Adrenal gland (tissue), 12 donors: ENCODE measurements around the gene WFDC12. TPM values are rescaled to one million over a fixed set of nuclear protein-coding genes. Genes with fewer than 3 reads are reported as not detected.
A peak's percentile ranks its signal among the peaks of the same experiment; 100 is the strongest.

ENCODE experiments used
- DNase-seq, 7 donors: peaks; one replicate each; pipeline ENCODE4 v3.0.0-alpha.2; 2019 to 2020
- H3K27ac ChIP-seq, 5 donors: fragments of 200-600 bp; sonication (generic) in 4 of 5; 1 replicate in 3 of 5; 2 replicates in 2 of 5; pipeline versions ENCODE4 v1.5.1 to v1.8.0; 2016 to 2020; ENCODE audit warnings: mild to moderate bottlenecking in 1 of 5
- H3K27me3 ChIP-seq: fragments of 200-600 bp; 2 replicates; pipeline ENCODE4 v1.8.0; 2021
- H3K36me3 ChIP-seq, 2 donors: fragments of 200-600 bp; replicated peaks in 1 of 2; 1 replicate in 1 of 2; 2 replicates in 1 of 2; pipeline versions ENCODE4 v1.5.1 to v1.8.0; 2018 to 2022
- H3K4me1 ChIP-seq, 2 donors: fragments of 200-600 bp; replicated peaks in 1 of 2; 1 replicate in 1 of 2; 2 replicates in 1 of 2; pipeline versions ENCODE4 v1.5.1 to v1.8.0; 2018 to 2021
- H3K4me3 ChIP-seq, 4 donors: fragments of 200-600 bp; sonication (generic) in 3 of 4; one replicate each; pipeline ENCODE4 v1.5.1; 2016 to 2018
- H3K9me3 ChIP-seq, 3 donors: fragments of 200-600 bp; sonication (generic) in 1 of 3; replicated peaks in 1 of 3; 1 replicate in 2 of 3; 2 replicates in 1 of 3; pipeline versions ENCODE4 v1.5.1 to v1.8.0; 2016 to 2021
- CTCF ChIP-seq, 6 experiments: fragments of 450-650 bp in 4 of 6; fragments of 200-600 bp in 2 of 6; sonication (generic) in 1 of 6; IDR thresholded peaks; 1 replicate in 5 of 6; 2 replicates in 1 of 6; pipeline versions ENCODE4 v1.5.1 to v1.8.0; 2016 to 2021; ENCODE audit warnings: antibody characterized with exemption in 6 of 6, mild to moderate bottlenecking in 2 of 6, moderate library complexity in 1 of 6
- POLR2A ChIP-seq, 2 donors: fragments of 450-650 bp; IDR thresholded peaks; one replicate each; pipeline ENCODE4 v1.6.1; 2017; ENCODE audit warnings: antibody characterized with exemption in 2 of 2, mild to moderate bottlenecking in 2 of 2, moderate library complexity in 1 of 2
- WGBS, 4 donors: extraction: QIAGEN DNeasy Blood & Tissue Kit in 2 of 4; methylation state at CpG; one replicate each; pipeline versions ENCODE4 v1.1.5 to v1.1.7; 2013 to 2017; 5-methylcytosine and 5-hydroxymethylcytosine counted together
- intact Hi-C, 2 donors: fragments of 100-400 bp; cut with DNase I; formaldehyde crosslinking; loops; one replicate each; pipeline versions ENCODE4 v1.14.1 to v1.15.0; 2022 to 2023
- polyA plus RNA-seq, 3 donors: library from polyadenylated mRNA; stranded (reverse); fragments of 200-250 nt in 2 of 3; fragments of 350-450 nt in 1 of 3; fragmentation: Illumina TruSeq in 1 of 3; extraction: RNeasy Lipid Tissue Mini Kit (QIAGEN cat#74804) in 1 of 3; gene quantifications; one replicate each; pipeline ENCODE4 v1.2.3, GENCODE V29; 2013 to 2014
- total RNA-seq, 9 donors: library from RNA; depleted of rRNA in 4 of 9; stranded (reverse); fragments of >200 nt in 4 of 9; fragments of 120-200 nt in 1 of 9; fragmentation: NEBNext Ultra II Directional in 1 of 9; extraction: Animal tissue kit (Norgen Biotek cat#: 25700) in 1 of 9; gene quantifications; one replicate each; pipeline versions ENCODE4 v1.1.0 to v1.2.4, GENCODE V29; 2013 to 2023
- donor health status: healthy with polysubstance abuse.
- donor health status: Bipolar disorder and iron deficiency.
- donor health status: DM: yes; HTN: yes; CAD: no.
- donor health status: DM: no; HTN: no; CAD: no.
- donor health status: DM: no; HTN: no; CAD: no.
- donor health status: DM: yes; HTN: yes; CAD: no.

Gene WFDC12
- total and polyA plus RNA-seq, 12 donors, result not detected

GRCh38 chr20:45111799-45112471 is 12.3 kb downstream of the WFDC12 start:
- H3K36me3 ChIP-seq, result no peaks in the 10 kb centered on the region
- no peaks in the 10 kb centered on the region for H3K9me3 ChIP-seq
- H3K4me1 ChIP-seq, result no peaks in the 10 kb centered on the region
- no peak overlapping the region for H3K4me3 ChIP-seq
- peaks cover 4% of the 10 kb centered on the region for H3K27me3 ChIP-seq
- no peak overlapping the region for H3K27ac ChIP-seq
- DNase-seq, result no peak
- intact Hi-C loops, result loop anchor here in 1 of 2 donors (10.0 kb wide), 1 partner anchor 97 kb away; no protein-coding TSS in a partner anchor
- TF ChIP-seq POLR2A (IDR thresholded peaks at IDR 0.05), result no peak
- peak; percentile 20 to 50 (median 45) for TF ChIP-seq CTCF (IDR thresholded peaks at IDR 0.05)
- WGBS, 4 donors, result 39 to 51% (median 46%) methylated on average over 16 to 17 of the region's 17 CpGs

- no peaks in the 10 kb centered on the region for H3K36me3 ChIP-seq
- no peak for DNase-seq
- H3K27me3 ChIP-seq, result peaks cover 4% of the 10 kb centered on the region
- H3K27ac ChIP-seq, result no peak overlapping the region
- no peaks in the 10 kb centered on the region for H3K4me1 ChIP-seq
- TF ChIP-seq CTCF (IDR thresholded peaks at IDR 0.05), result no peak
- no peak for TF ChIP-seq POLR2A (IDR thresholded peaks at IDR 0.05)
- intact Hi-C loops, result loop anchor here in 1 of 2 donors (10.0 kb wide), 1 partner anchor 96 kb away; no protein-coding TSS in a partner anchor
- 61 to 83% (median 76%) methylated on average over 9 to 11 of the region's 11 CpGs for WGBS, 4 donors
- no peak overlapping the region for H3K4me3 ChIP-seq
- no peaks in the 10 kb centered on the region for H3K9me3 ChIP-seq
These were observed 13.0 kb downstream of the WFDC12 start for GRCh38 chr20:45111285-45111684.

GRCh38 chr20:45110301-45110700 is 14.0 kb downstream of the WFDC12 start:
- Histone ChIP-seq H3K36me3 (no peaks in the 10 kb centered on the region), H3K4me1 (no peaks in the 10 kb centered on the region), H3K9me3 (no peaks in the 10 kb centered on the region), H3K27ac (no peak overlapping the region), H3K4me3 (no peak overlapping the region), H3K27me3 (peaks cover 4% of the 10 kb centered on the region)
- no peak for DNase-seq
- no peak for TF ChIP-seq CTCF (IDR thresholded peaks at IDR 0.05)
- no peak for TF ChIP-seq POLR2A (IDR thresholded peaks at IDR 0.05)
- WGBS, 4 donors, result 60 to 91% (median 80%) methylated on average over 1 to 11 of the region's 11 CpGs
- intact Hi-C loops, result loop anchor here in 1 of 2 donors (10.0 kb wide), 1 partner anchor 96 kb away; no protein-coding TSS in a partner anchor

GRCh38 chr20:45109634-45110033 is 14.6 kb downstream of the WFDC12 start:
- Histone ChIP-seq H3K27me3 (peaks cover 4% of the 10 kb centered on the region), H3K36me3 (no peaks in the 10 kb centered on the region), H3K4me3 (no peak overlapping the region), H3K9me3 (no peaks in the 10 kb centered on the region), H3K4me1 (no peaks in the 10 kb centered on the region), H3K27ac (no peak overlapping the region)
- 82 to 92% (median 86%) methylated on average over 6 to 8 of the region's 8 CpGs for WGBS, 4 donors
- DNase-seq, result no peak
- TF ChIP-seq CTCF (IDR thresholded peaks at IDR 0.05) (no peak), POLR2A (IDR thresholded peaks at IDR 0.05) (no peak)
- intact Hi-C loops, result loop anchor here in 1 of 2 donors (10.0 kb wide), 2 partner anchors 95 to 175 kb away; no protein-coding TSS in a partner anchor
